Measurements from ENCODE around the gene GRM5.

The GRM5 gene

GRCh38 chr11:88576741-88577140 lies 489.0 kb downstream of the GRM5 start:
- H3K27me3 ChIP-seq (ENCODE audit: low read depth, low read length), result no peaks in the 10 kb centered on the region
- H4K20me1 ChIP-seq (ENCODE audit: insufficient read depth, low read length), result no peaks in the 10 kb centered on the region
- TF ChIP-seq CTCF (IDR thresholded peaks at IDR 0.05; ENCODE audit: low read depth, low read length) (no peak), EZH2phosphoT487 (IDR thresholded peaks at IDR 0.05; ENCODE audit: low read depth) (no peak)
- peaks cover 19% of the 10 kb centered on the region for H3K4me1 ChIP-seq (ENCODE audit: low read length)
- no peaks in the 10 kb centered on the region for H3K79me2 ChIP-seq (ENCODE audit: low read length)
- H3K36me3 ChIP-seq (replicated peaks; ENCODE audit: low read depth, low read length), result no peaks in the 10 kb centered on the region
- no peak overlapping the region for H3K9ac ChIP-seq (ENCODE audit: low read length)
- no peak overlapping the region for H3K4me2 ChIP-seq (ENCODE audit: low read length)
- no peak overlapping the region for H3K27ac ChIP-seq (ENCODE audit: low read length)
- H3K9me3 ChIP-seq (ENCODE audit: insufficient read depth, low read length), result no peaks in the 10 kb centered on the region
- no peak overlapping the region for H3K4me3 ChIP-seq (ENCODE audit: low read length)
- no peak overlapping the region for H2AFZ ChIP-seq (ENCODE audit: low read depth, low read length)

- H3K4me1 ChIP-seq (ENCODE audit: low read length), result peaks cover 13% of the 10 kb centered on the region
- TF ChIP-seq EZH2phosphoT487 (IDR thresholded peaks at IDR 0.05; ENCODE audit: low read depth) (no peak), CTCF (IDR thresholded peaks at IDR 0.05; ENCODE audit: low read depth, low read length) (no peak)
- no peaks in the 10 kb centered on the region for H4K20me1 ChIP-seq (ENCODE audit: insufficient read depth, low read length)
- H3K79me2 ChIP-seq (ENCODE audit: low read length), result no peaks in the 10 kb centered on the region
- no peaks in the 10 kb centered on the region for H3K36me3 ChIP-seq (replicated peaks; ENCODE audit: low read depth, low read length)
- H3K4me3 ChIP-seq (ENCODE audit: low read length), result no peak overlapping the region
- no peak overlapping the region for H3K4me2 ChIP-seq (ENCODE audit: low read length)
- no peaks in the 10 kb centered on the region for H3K9me3 ChIP-seq (ENCODE audit: insufficient read depth, low read length)
- no peaks in the 10 kb centered on the region for H3K27me3 ChIP-seq (ENCODE audit: low read depth, low read length)
- H3K27ac ChIP-seq (ENCODE audit: low read length), result no peak overlapping the region
- no peak overlapping the region for H2AFZ ChIP-seq (ENCODE audit: low read depth, low read length)
- H3K9ac ChIP-seq (ENCODE audit: low read length), result no peak overlapping the region
Observed at GRCh38 chr11:88575916-88576315, 489.9 kb downstream of the GRM5 start.

GRCh38 chr11:88569342-88569741 lies 496.4 kb downstream of the GRM5 start:
- Histone ChIP-seq H4K20me1 (ENCODE audit: insufficient read depth, low read length) (no peaks in the 10 kb centered on the region), H3K4me2 (ENCODE audit: low read length) (no peak overlapping the region), H3K27me3 (ENCODE audit: low read depth, low read length) (no peaks in the 10 kb centered on the region), H3K79me2 (ENCODE audit: low read length) (no peaks in the 10 kb centered on the region), H3K4me1 (ENCODE audit: low read length) (no peaks in the 10 kb centered on the region), H2AFZ (ENCODE audit: low read depth, low read length) (no peak overlapping the region), H3K4me3 (ENCODE audit: low read length) (no peak overlapping the region), H3K9me3 (ENCODE audit: insufficient read depth, low read length) (no peaks in the 10 kb centered on the region), H3K9ac (ENCODE audit: low read length) (no peak overlapping the region), H3K27ac (ENCODE audit: low read length) (no peak overlapping the region), H3K36me3 (replicated peaks; ENCODE audit: low read depth, low read length) (no peaks in the 10 kb centered on the region)
- TF ChIP-seq CTCF (IDR thresholded peaks at IDR 0.05; ENCODE audit: low read depth, low read length) (no peak), EZH2phosphoT487 (IDR thresholded peaks at IDR 0.05; ENCODE audit: low read depth) (no peak)

- no peak overlapping the region for H3K4me3 ChIP-seq (ENCODE audit: low read length)
- H2AFZ ChIP-seq (ENCODE audit: low read depth, low read length), result no peak overlapping the region
- no peaks in the 10 kb centered on the region for H3K36me3 ChIP-seq (replicated peaks; ENCODE audit: low read depth, low read length)
- no peaks in the 10 kb centered on the region for H3K4me1 ChIP-seq (ENCODE audit: low read length)
- TF ChIP-seq CTCF (IDR thresholded peaks at IDR 0.05; ENCODE audit: low read depth, low read length) (no peak), EZH2phosphoT487 (IDR thresholded peaks at IDR 0.05; ENCODE audit: low read depth) (no peak)
- no peak overlapping the region for H3K27ac ChIP-seq (ENCODE audit: low read length)
- 0 out of 2 replicates have a peak, but pooled peaks cover 6% of the 10 kb centered on the region for H3K27me3 ChIP-seq (ENCODE audit: low read depth, low read length)
- no peaks in the 10 kb centered on the region for H3K9me3 ChIP-seq (ENCODE audit: insufficient read depth, low read length)
- H3K79me2 ChIP-seq (ENCODE audit: low read length), result no peaks in the 10 kb centered on the region
- H3K4me2 ChIP-seq (ENCODE audit: low read length), result no peak overlapping the region
- H3K9ac ChIP-seq (ENCODE audit: low read length), result no peak overlapping the region
- H4K20me1 ChIP-seq (ENCODE audit: insufficient read depth, low read length), result no peaks in the 10 kb centered on the region
Observed at GRCh38 chr11:88555829-88556202, 510.0 kb downstream of the GRM5 start.
